HG03432 (cell line): Measurements from ENCODE around the gene KPTN.

Experiments
- ATAC-seq: cut with Tn5 transposase; IDR thresholded peaks from one replicate; pipeline ENCODE4 v1.9.1; 2021; ENCODE audit warnings: mild to moderate bottlenecking, moderate library complexity; ENCODE audit not compliant: unreplicated experiment

The KPTN gene

GRCh38 chr19:47437500-47437899, 46.5 kb downstream of the KPTN start:
- no peak for ATAC-seq

- peak; percentile 55 for ATAC-seq
Measured at GRCh38 chr19:47436712-47437401, 47.2 kb downstream of the KPTN start.

- no peak for ATAC-seq
Measured at GRCh38 chr19:47435883-47436417, 48.1 kb downstream of the KPTN start.

GRCh38 chr19:47435196-47435595, 48.8 kb downstream of the KPTN start:
- no peak for ATAC-seq

- ATAC-seq, result no peak
Measured at GRCh38 chr19:47434088-47434487, 49.9 kb downstream of the KPTN start.

- no peak for ATAC-seq
Measured at GRCh38 chr19:47433121-47433520, 50.9 kb downstream of the KPTN start.

GRCh38 chr19:47432499-47432898, 51.5 kb downstream of the KPTN start:
- no peak for ATAC-seq

- ATAC-seq, result no peak
Measured at GRCh38 chr19:47432091-47432490, 51.9 kb downstream of the KPTN start.

GRCh38 chr19:47430041-47430802, 53.8 kb downstream of the KPTN start:
- ATAC-seq, result no peak

GRCh38 chr19:47429140-47429793, 54.8 kb downstream of the KPTN start:
- no peak for ATAC-seq

GRCh38 chr19:47428177-47428894, 55.7 kb downstream of the KPTN start:
- ATAC-seq, result no peak

- peak; percentile 62 for ATAC-seq
Measured at GRCh38 chr19:47427241-47428176, 56.5 kb downstream of the KPTN start.
